Erythroblast (primary cell): ENCODE results near the gene OMA1.

Experiments used
- DNase-seq, 2 experiments: peaks; one replicate each; lab custom pipeline; 2025; lab: John Stamatoyannopoulos, UW
- GATA1 ChIP-seq: IDR thresholded peaks from 2 replicates; pipeline ENCODE4 v1.6.1; 2011; ENCODE audit warnings: low read depth, mild to moderate bottlenecking, control low read depth, low read length, moderate library complexity
- POLR2A ChIP-seq: IDR thresholded peaks from 2 replicates; pipeline ENCODE4 v1.6.1; 2011; ENCODE audit warnings: mild to moderate bottlenecking, low read length

The OMA1 gene

DNA sequence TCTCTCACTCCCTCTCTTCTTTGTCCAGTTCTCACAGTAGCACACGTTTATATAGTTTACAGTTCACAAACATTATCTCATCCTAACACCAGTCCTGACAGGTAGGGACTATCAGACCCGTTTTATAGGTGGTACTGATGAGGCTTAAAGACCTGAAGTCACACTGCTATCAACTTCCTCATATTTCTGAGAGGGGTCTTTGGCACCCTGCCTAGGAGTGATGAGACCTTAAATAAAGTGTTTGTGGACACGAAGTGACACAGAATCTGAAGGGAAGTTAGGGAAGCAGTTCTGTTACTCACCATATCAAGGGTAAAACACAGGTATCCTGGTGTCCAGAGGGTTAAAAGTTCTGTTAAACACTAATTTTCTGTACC, 31.1 kb upstream of the OMA1 start:
- DNase-seq = no peak
- TF ChIP-seq GATA1 (no peak), POLR2A (no peak)

- DNase-seq = peak in 1 of 2 experiments; percentile 26
- TF ChIP-seq GATA1 = no peak
- TF ChIP-seq POLR2A = no peak
These were observed 30.5 kb upstream of the OMA1 start, which contains the start of gene TACSTD2 for GRCh38 chr1:58576727-58577653. TSS of gene TACSTD2 (minus strand) at chr1:58577252. CDS start at chr1:58577156, 96 bp downstream.

DNA sequence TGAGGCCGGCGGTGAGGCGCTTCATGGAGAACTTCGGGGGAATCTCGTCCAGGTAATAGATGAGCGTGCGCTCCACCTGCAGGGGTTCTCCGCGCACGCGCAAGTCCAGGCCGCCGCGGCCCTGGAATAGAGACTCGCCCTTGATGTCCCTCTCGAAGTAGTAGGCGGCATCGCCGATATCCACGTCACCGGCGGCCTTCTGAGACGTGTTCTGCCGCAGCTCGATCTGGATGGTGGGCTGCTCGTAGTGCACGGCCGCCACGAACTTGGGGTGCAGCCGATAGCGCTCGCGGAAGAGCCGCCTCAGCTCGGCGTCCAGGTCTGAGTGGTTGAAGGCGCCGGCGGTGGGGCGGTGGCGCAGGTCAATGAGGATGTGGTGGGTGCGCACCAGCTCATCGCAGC, 29.8 kb upstream of the OMA1 start:
- TF ChIP-seq GATA1 (no peak), POLR2A (no peak)
- DNase-seq = peak in 1 of 2 experiments; percentile 26

DNA sequence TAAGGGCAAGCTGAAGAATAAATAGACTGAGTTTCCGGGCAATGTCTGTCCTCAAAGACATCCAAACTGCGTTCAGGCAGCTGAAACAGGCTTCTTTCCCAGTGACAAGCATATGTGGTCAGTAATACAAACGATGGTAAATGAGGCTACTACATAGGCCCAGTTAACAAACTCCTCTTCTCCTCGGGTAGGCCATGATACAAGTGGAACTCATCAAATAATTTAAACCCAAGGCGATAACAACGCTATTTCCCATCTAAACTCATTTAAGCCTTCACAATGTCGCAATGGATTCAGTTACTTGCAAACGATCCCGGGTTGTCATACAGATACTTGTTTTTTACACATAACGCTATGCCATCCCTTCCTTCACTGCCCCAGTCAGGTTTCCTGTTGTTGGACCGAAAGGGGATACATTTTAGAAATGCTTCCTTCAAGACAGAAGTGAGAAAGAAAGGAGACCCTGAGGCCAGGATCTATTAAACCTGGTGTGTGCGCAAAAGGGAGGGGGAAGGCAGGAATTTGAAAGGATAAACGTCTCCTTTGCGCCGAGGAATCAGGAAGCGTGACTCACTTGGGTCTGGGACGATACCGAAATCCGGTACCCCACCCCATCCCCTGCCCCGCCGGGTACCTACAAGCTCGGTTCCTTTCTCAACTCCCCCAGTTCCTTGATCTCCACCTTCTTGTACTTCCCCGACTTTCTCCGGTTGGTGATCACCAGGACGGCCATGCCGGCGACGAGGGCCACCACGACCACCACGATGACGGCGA, 29.2 kb upstream of the OMA1 start:
- TF ChIP-seq GATA1 = no peak
- DNase-seq = no peak

GRCh38 chr1:58574816-58575215, 28.3 kb upstream of the OMA1 start:
- no peak for TF ChIP-seq POLR2A
- TF ChIP-seq GATA1 = no peak
- DNase-seq = no peak

GRCh38 chr1:58573705-58574591, 27.4 kb upstream of the OMA1 start:
- TF ChIP-seq GATA1 = no peak
- no peak for TF ChIP-seq POLR2A
- no peak for DNase-seq

- TF ChIP-seq POLR2A (no peak), GATA1 (no peak)
- no peak for DNase-seq
These were observed 26.6 kb upstream of the OMA1 start for GRCh38 chr1:58573138-58573537.

GRCh38 chr1:58572690-58573089, 26.2 kb upstream of the OMA1 start:
- no peak for DNase-seq
- TF ChIP-seq POLR2A (no peak), GATA1 (no peak)

- no peak for DNase-seq
- TF ChIP-seq GATA1 (no peak), POLR2A (no peak)
These were observed 25.1 kb upstream of the OMA1 start for GRCh38 chr1:58571616-58572015.

DNA sequence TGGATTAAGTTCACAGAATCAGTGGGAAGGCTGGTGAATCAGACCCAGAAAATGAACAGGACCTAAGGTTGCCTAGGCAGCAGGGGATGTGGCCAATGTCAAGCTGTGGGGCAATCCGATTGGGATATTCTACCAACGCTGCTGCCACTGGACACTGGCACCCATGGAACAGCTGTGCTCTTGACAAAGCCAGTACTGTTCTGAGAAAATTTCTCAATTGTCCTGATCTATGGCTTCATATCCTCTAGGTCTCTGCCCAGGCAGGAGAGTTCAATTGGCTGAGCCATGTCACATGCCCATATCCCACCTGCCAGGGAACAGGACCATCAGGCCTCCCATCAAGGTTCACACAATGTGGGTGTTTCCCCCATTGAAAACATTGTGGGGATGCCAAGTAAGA, 24.3 kb upstream of the OMA1 start:
- TF ChIP-seq GATA1 (no peak), POLR2A (no peak)
- no peak for DNase-seq

GRCh38 chr1:58570094-58570493, 23.6 kb upstream of the OMA1 start:
- DNase-seq = no peak
- no peak for TF ChIP-seq POLR2A
- TF ChIP-seq GATA1 = no peak

DNA sequence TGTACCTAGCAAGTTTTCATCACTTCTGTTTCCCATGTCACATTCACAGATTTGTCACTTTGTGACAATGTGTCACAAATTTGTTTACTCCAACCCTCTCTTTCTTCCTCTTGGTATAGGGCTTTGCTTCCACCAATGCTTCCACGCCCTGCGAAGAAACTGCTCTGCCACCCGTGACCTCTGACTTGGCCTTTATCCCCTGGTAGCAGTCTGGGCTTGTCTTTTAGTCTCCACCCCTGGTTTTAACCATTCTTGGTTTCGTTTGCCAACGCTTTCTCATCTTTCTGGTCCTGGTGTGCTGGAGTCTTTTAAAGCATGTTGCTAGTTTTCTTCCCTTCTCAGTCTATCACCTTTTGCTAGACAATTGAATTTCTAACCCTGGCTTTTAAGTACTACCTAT, 22.4 kb upstream of the OMA1 start:
- DNase-seq = no peak
- TF ChIP-seq GATA1 (no peak), POLR2A (no peak)

GRCh38 chr1:58568271-58568860, 21.8 kb upstream of the OMA1 start:
- no peak for DNase-seq

More at GRCh38 chr1:58568271-58568860, 21.8 kb upstream of the OMA1 start:
- TF ChIP-seq POLR2A (no peak), GATA1 (no peak)
